Liver (tissue), 9 donors: Measurements from ENCODE around the gene ZFP36L1. TPM values are rescaled to one million over a fixed set of nuclear protein-coding genes. Genes with fewer than 3 reads are reported as not detected.
A peak's percentile ranks its signal among the peaks of the same experiment; 100 is the strongest.

Experiments
- DNase-seq: peaks from one replicate; pipeline ENCODE4 v3.0.0-alpha.2; 2017; ENCODE audit warnings: low spot score
- H3K27ac ChIP-seq, 2 donors: one replicate each; pipeline ENCODE4 v1.7.0; 2013; ENCODE audit warnings: inconsistent platforms in 2 of 2, low read length in 2 of 2, control low read depth in 1 of 2, low read depth in 1 of 2, mild to moderate bottlenecking in 1 of 2
- H3K27me3 ChIP-seq, 4 donors: one replicate each; pipeline versions ENCODE4 v1.6.1 to v1.7.0; 2013; ENCODE audit warnings: low read length in 3 of 4, inconsistent platforms in 1 of 4, mild to moderate bottlenecking in 1 of 4, moderate library complexity in 1 of 4; ENCODE audit not compliant: control insufficient read depth in 4 of 4, insufficient read depth in 4 of 4
- H3K36me3 ChIP-seq, 4 donors: one replicate each; pipeline versions ENCODE4 v1.6.1 to v1.7.0; 2013; ENCODE audit warnings: low read length in 3 of 4, mild to moderate bottlenecking in 3 of 4, low read depth in 1 of 4, moderate library complexity in 1 of 4; ENCODE audit not compliant: control insufficient read depth in 4 of 4, insufficient read depth in 3 of 4
- H3K4me1 ChIP-seq, 4 donors: one replicate each; pipeline versions ENCODE4 v1.6.1 to v1.7.0; 2013; ENCODE audit warnings: low read length in 3 of 4, mild to moderate bottlenecking in 3 of 4, moderate library complexity in 1 of 4; ENCODE audit not compliant: control insufficient read depth in 4 of 4, insufficient read depth in 4 of 4
- H3K4me3 ChIP-seq, 3 donors: one replicate each; pipeline versions ENCODE4 v1.6.1 to v1.7.0; 2013; ENCODE audit warnings: low read length in 3 of 3, control low read depth in 1 of 3, low read depth in 1 of 3, mild to moderate bottlenecking in 1 of 3
- H3K9ac ChIP-seq, 2 donors: one replicate each; pipeline ENCODE4 v1.7.0; 2013; ENCODE audit warnings: low read length in 2 of 2, mild to moderate bottlenecking in 2 of 2, moderate library complexity in 2 of 2, control low read depth in 1 of 2, low read depth in 1 of 2
- H3K9me3 ChIP-seq, 4 donors: one replicate each; pipeline versions ENCODE4 v1.6.1 to v1.7.0; 2013; ENCODE audit warnings: low read length in 3 of 4; ENCODE audit not compliant: control insufficient read depth in 4 of 4
- ATF3 ChIP-seq: IDR thresholded peaks from 2 replicates; pipeline ENCODE4 v1.6.1; 2016; ENCODE audit warnings: antibody characterized with exemption
- CTCF ChIP-seq: fragments of 150-350 bp; IDR thresholded peaks from 2 replicates; pipeline ENCODE4 v1.5.1; 2017; ENCODE audit warnings: improper control_type of control experiment, low read depth, low read length; ENCODE audit not compliant: missing input control
- EGR1 ChIP-seq, 2 donors: IDR thresholded peaks; 2 replicates each; pipeline ENCODE4 v1.6.1; 2016 to 2018; ENCODE audit warnings: antibody characterized with exemption in 2 of 2, low read depth in 2 of 2
- FOXA1 ChIP-seq: IDR thresholded peaks from 2 replicates; pipeline ENCODE4 v1.6.1; 2016; ENCODE audit warnings: antibody characterized with exemption
- FOXA2 ChIP-seq: IDR thresholded peaks from 2 replicates; pipeline ENCODE4 v1.6.1; 2016; ENCODE audit warnings: antibody characterized with exemption
- HNF4A ChIP-seq, 2 donors: conservative IDR thresholded peaks; 2 replicates each; pipeline ENCODE4 v1.6.1; 2016; ENCODE audit warnings: antibody characterized with exemption in 2 of 2, mild to moderate bottlenecking in 2 of 2
- HNF4G ChIP-seq: IDR thresholded peaks from 2 replicates; pipeline ENCODE4 v1.6.1; 2016; ENCODE audit warnings: antibody characterized with exemption
- JUND ChIP-seq, 2 donors: IDR thresholded peaks; 2 replicates each; pipeline ENCODE4 v1.6.1; 2016; ENCODE audit warnings: antibody characterized with exemption in 2 of 2
- MAX ChIP-seq: IDR thresholded peaks from 2 replicates; pipeline ENCODE4 v1.6.1; 2016; ENCODE audit warnings: antibody characterized with exemption
- NR2F2 ChIP-seq: IDR thresholded peaks from 2 replicates; pipeline ENCODE4 v1.6.1; 2016; ENCODE audit warnings: antibody characterized with exemption
- RXRA ChIP-seq, 2 donors: IDR thresholded peaks; 2 replicates each; pipeline ENCODE4 v1.6.1; 2017 to 2018; ENCODE audit warnings: antibody characterized with exemption in 2 of 2, mild to moderate bottlenecking in 1 of 2
- TAF1 ChIP-seq: conservative IDR thresholded peaks from 2 replicates; pipeline ENCODE4 v1.6.1; 2016; ENCODE audit warnings: antibody characterized with exemption, mild to moderate bottlenecking
- YY1 ChIP-seq: IDR thresholded peaks from 2 replicates; pipeline ENCODE4 v1.6.1; 2016; ENCODE audit warnings: antibody characterized with exemption, mild to moderate bottlenecking
- ZBTB33 ChIP-seq: IDR thresholded peaks from 2 replicates; pipeline ENCODE4 v1.6.1; 2016; ENCODE audit warnings: antibody characterized with exemption
- WGBS: extraction: QIAGEN DNeasy Blood & Tissue Kit; methylation state at CpG from one replicate; pipeline ENCODE4 v1.1.7; 2013; 5-methylcytosine and 5-hydroxymethylcytosine counted together
- polyA plus RNA-seq, 2 donors: library from polyadenylated mRNA; stranded (reverse) in 1 of 2; unstranded in 1 of 2; fragments of 200-250 nt in 1 of 2; fragments of >200 nt in 1 of 2; fragmentation: Nextera tagmentation in 1 of 2; extraction: Ambion mirVana in 1 of 2; gene quantifications; one replicate each; pipeline versions ENCODE4 v1.2.1 to v1.2.3, GENCODE V29; 2013 to 2015
- total RNA-seq, 2 donors: library from RNA; depleted of rRNA; stranded (reverse); fragments of >200 nt; gene quantifications; one replicate each; pipeline ENCODE4 v1.2.3, GENCODE V29; 2014
- donor health status: healthy.
- donor health status: healthy.
- donor health status: healthy.
- donor health status: healthy.
- donor health status: healthy.

Gene ZFP36L1
- total and polyA plus RNA-seq, 4 donors: 25.0 to 170 (median 69.5) TPM

GRCh38 chr14:68807148-68807600, 14.3 kb upstream of the ZFP36L1 start (continued):
- TF ChIP-seq YY1 (peak; percentile 25), HNF4G (no peak), TAF1 (no peak), HNF4A (conservative IDR thresholded peaks at IDR 0.05) (peak in 1 of 2 donors; percentile 32)

GRCh38 chr14:68806526-68807147, 13.8 kb upstream of the ZFP36L1 start:
- Histone ChIP-seq H3K36me3 (no peaks in the 10 kb centered on the region), H3K9me3 (no peaks in the 10 kb centered on the region), H3K27me3 (no peaks in the 10 kb centered on the region), H3K27ac (peak overlapping the region; percentile 45 to 64), H3K9ac (peak overlapping the region in 1 of 2 donors; percentile 25), H3K4me3 (no peak overlapping the region), H3K4me1 (peaks cover 12 to 22% (median 18%) of the 10 kb centered on the region in 4 donors)
- DNase-seq: no peak
- 71% methylated on average over 4 of the region's 4 CpGs for WGBS
- TF ChIP-seq NR2F2 (no peak), TAF1 (no peak), ZBTB33 (no peak), HNF4G (no peak), YY1 (no peak)

- WGBS: 91% methylated on average over 7 of the region's 7 CpGs
- H3K36me3 ChIP-seq: no peaks in the 10 kb centered on the region
- H3K4me1 ChIP-seq: peaks cover 12 to 22% (median 18%) of the 10 kb centered on the region in 4 donors
- peak; percentile 16 for DNase-seq
- H3K4me3 ChIP-seq: no peak overlapping the region
- H3K27ac ChIP-seq: no peak overlapping the region
- no peak overlapping the region for H3K9ac ChIP-seq
- H3K9me3 ChIP-seq: no peaks in the 10 kb centered on the region
- TF ChIP-seq EGR1 (IDR thresholded peaks at IDR 0.05; ENCODE audit: low read depth in 2 of 2) (no peak), RXRA (IDR thresholded peaks at IDR 0.05) (no peak), FOXA2 (no peak), HNF4G (no peak), ATF3 (no peak), MAX (no peak), FOXA1 (no peak), HNF4A (conservative IDR thresholded peaks at IDR 0.05) (no peak), CTCF (no peak), TAF1 (no peak), JUND (IDR thresholded peaks at IDR 0.05) (no peak)
- no peaks in the 10 kb centered on the region for H3K27me3 ChIP-seq
Observed at GRCh38 chr14:68805414-68805813, 12.5 kb upstream of the ZFP36L1 start.
